HCT116 (cell line): ENCODE measurements around the gene PLD1. TPM values are rescaled to one million over a fixed set of nuclear protein-coding genes. Genes with fewer than 3 reads are reported as not detected.

Experiments
- ATAC-seq: fragments of 200-7000 bp; cut with Tn5 transposase; 2 replicates; pipeline ENCODE4 v1.9.1; 2020; ENCODE audit warnings: mild to moderate bottlenecking, moderate library complexity
- BruUV-seq: library from RNA; stranded (reverse); fragments of 400-500 nt; replicated peaks from 2 replicates; lab custom pipeline; 2021; lab: Mats Ljungman, UMichigan
- CTCF ChIA-PET: fragments of 300-600 bp; sonication (Branson Sonifier 250); formaldehyde crosslinking; loops from one replicate; lab custom pipeline; 2021; ENCODE audit warnings: antibody characterized with exemption; lab: Charles Lee
- POLR2A ChIA-PET: fragments of 300-600, 350-600 bp; sonication (Branson Sonifier 250); formaldehyde crosslinking; loops from one replicate; lab custom pipeline; 2021; ENCODE audit warnings: antibody characterized with exemption; lab: Charles Lee
- RAD21 ChIA-PET, 2 experiments: fragments of 300-600 bp; sonication (Branson Sonifier 250); formaldehyde crosslinking; loops; one replicate each; lab custom pipeline; 2023; ENCODE audit warnings: low total read pairs in 2 of 2; ENCODE audit not compliant: uncharacterized antibody in 2 of 2, unreplicated experiment in 2 of 2, low non-redundant PET in 1 of 2; lab: Charles Lee
- DNase-seq: peaks from one replicate; pipeline ENCODE4 v3.0.0-alpha.2; 2010; ENCODE audit warnings: low read depth, low spot score
- H2AFZ ChIP-seq: fragments of 200-600 bp; shearing (Covaris generic), sonication (generic); 2 replicates; pipeline ENCODE4 v1.6.1; 2017; ENCODE audit warnings: low read depth, mixed run types, mixed read lengths, antibody characterized with exemption, low read length; ENCODE audit not compliant: poor library complexity, severe bottlenecking
- H3K27ac ChIP-seq: 2 replicates; pipeline ENCODE4 v1.5.1; 2012; ENCODE audit warnings: low read depth, low read length
- H3K27me3 ChIP-seq: fragments of 200-600 bp; sonication (generic); 2 replicates; pipeline ENCODE4 v1.6.1; 2016; ENCODE audit warnings: mixed run types, low read length, mixed read lengths; ENCODE audit not compliant: insufficient read depth
- H3K36me3 ChIP-seq, 2 experiments: fragments of 200-500 bp in 1 of 2; fragments of 200-600 bp in 1 of 2; sonication (Bioruptor generic) in 1 of 2; sonication (generic) in 1 of 2; 2 replicates each; pipeline versions ENCODE4 v1.5.1 to v1.6.1; 2014 to 2016; ENCODE audit warnings: low read length in 2 of 2, inconsistent platforms in 1 of 2, mixed read lengths in 1 of 2, mixed run types in 1 of 2; ENCODE audit not compliant: insufficient read depth in 2 of 2, control insufficient read depth in 1 of 2
- H3K4me1 ChIP-seq, 2 experiments: fragments of 200-600 bp in 1 of 2; sonication (generic) in 1 of 2; 2 replicates each; pipeline versions ENCODE4 v1.5.1 to v1.6.1; 2012 to 2017; ENCODE audit warnings: low read length in 2 of 2, inconsistent platforms in 1 of 2, mild to moderate bottlenecking in 1 of 2, mixed read lengths in 1 of 2, mixed run types in 1 of 2, moderate library complexity in 1 of 2; ENCODE audit not compliant: insufficient read depth in 2 of 2, control insufficient read depth in 1 of 2
- H3K4me2 ChIP-seq: fragments of 200-600 bp; sonication (generic); 2 replicates; pipeline ENCODE4 v1.6.1; 2017; ENCODE audit warnings: mixed run types, low read length, mixed read lengths
- H3K4me3 ChIP-seq, 2 experiments: fragments of 200-600 bp in 1 of 2; sonication (generic) in 1 of 2; replicated peaks in 1 of 2; 2 replicates each; pipeline ENCODE4 v1.5.1; 2011 to 2016; ENCODE audit warnings: low read length in 2 of 2, control low read depth in 1 of 2, low read depth in 1 of 2, mild to moderate bottlenecking in 1 of 2, mixed read lengths in 1 of 2, mixed run types in 1 of 2
- H3K79me2 ChIP-seq: fragments of 200-600 bp; sonication (generic); 2 replicates; pipeline ENCODE4 v1.6.1; 2017; ENCODE audit warnings: mild to moderate bottlenecking, mixed run types, low read length, moderate library complexity, mixed read lengths; ENCODE audit not compliant: insufficient read depth
- H3K9ac ChIP-seq: fragments of 200-600 bp; sonication (generic); 2 replicates; pipeline ENCODE4 v1.6.1; 2016; ENCODE audit warnings: low read length, mixed read lengths
- H3K9me2 ChIP-seq: fragments of 200-600 bp; sonication (generic), shearing (Covaris generic); 2 replicates; pipeline ENCODE4 v1.6.1; 2017; ENCODE audit warnings: mixed run types, mild to moderate bottlenecking, moderate library complexity; ENCODE audit not compliant: insufficient read depth
- H3K9me3 ChIP-seq, 2 experiments: fragments of 200-500 bp in 1 of 2; fragments of 200-600 bp in 1 of 2; sonication (Bioruptor generic) in 1 of 2; sonication (generic) in 1 of 2; 2 replicates each; pipeline ENCODE4 v1.6.1; 2014 to 2017; ENCODE audit warnings: low read length in 2 of 2, mixed read lengths in 2 of 2, inconsistent platforms in 1 of 2, low read depth in 1 of 2, mild to moderate bottlenecking in 1 of 2, mixed run types in 1 of 2, moderate library complexity in 1 of 2; ENCODE audit not compliant: control insufficient read depth in 1 of 2, insufficient read depth in 1 of 2
- H4K20me1 ChIP-seq: fragments of 200-600 bp; sonication (generic), shearing (Covaris generic); 2 replicates; pipeline ENCODE4 v1.6.1; 2017; ENCODE audit warnings: mixed run types, mild to moderate bottlenecking, moderate library complexity; ENCODE audit not compliant: insufficient read depth
- CEBPB ChIP-seq: IDR thresholded peaks from 2 replicates; pipeline ENCODE4 v1.6.1; 2012; ENCODE audit warnings: low read depth
- EZH2phosphoT487 ChIP-seq: fragments of 200-600 bp; IDR thresholded peaks from 2 replicates; pipeline ENCODE4 v1.6.1; 2018; ENCODE audit warnings: antibody characterized with exemption, borderline replicate concordance
- FOSL1 ChIP-seq: IDR thresholded peaks from 2 replicates; pipeline ENCODE4 v1.6.1; 2012; ENCODE audit warnings: low read depth
- RAD21 ChIP-seq: IDR thresholded peaks from 2 replicates; pipeline ENCODE4 v1.6.1; 2012; ENCODE audit warnings: low read depth, mild to moderate bottlenecking
- SIN3A ChIP-seq: IDR thresholded peaks from 2 replicates; pipeline ENCODE4 v1.6.1; 2012; ENCODE audit warnings: low read depth
- SP1 ChIP-seq: IDR thresholded peaks from 2 replicates; pipeline ENCODE4 v1.6.1; 2012; ENCODE audit warnings: low read depth
- SRF ChIP-seq: IDR thresholded peaks from 2 replicates; pipeline ENCODE4 v1.6.1; 2012; ENCODE audit warnings: low read depth
- TCF7L2 ChIP-seq: IDR thresholded peaks from 2 replicates; pipeline ENCODE4 v1.7.0; 2011; ENCODE audit warnings: borderline replicate concordance, inconsistent platforms; ENCODE audit not compliant: insufficient read depth, insufficient read length; ENCODE audit errors: extremely low read depth
- intact Hi-C: fragments of 100-400 bp; cut with micrococcal nuclease; formaldehyde crosslinking; loops from 2 replicates; pipeline ENCODE4 v1.10.0; 2022
- total RNA-seq: library from RNA; stranded (reverse); gene quantifications from one replicate; pipeline ENCODE4 v1.2.1, GENCODE V29; 2021; ENCODE audit not compliant: unreplicated experiment
- TF ChIP-seq, protein P1 (sequence below): IDR thresholded peaks from 2 replicates; pipeline ENCODE4 v1.6.1; 2012; ENCODE audit warnings: low read depth
- TF ChIP-seq, protein P2 (sequence below): IDR thresholded peaks from 2 replicates; pipeline ENCODE4 v1.6.1; 2012
- TF ChIP-seq, protein P3 (sequence below), 3 experiments: fragments of 200-600 bp in 1 of 3; sonication (generic) in 1 of 3; IDR thresholded peaks in 2 of 3; conservative IDR thresholded peaks in 1 of 3; 2 replicates each; pipeline ENCODE4 v1.5.1; 2012 to 2017; ENCODE audit warnings: low read depth in 2 of 3, low read length in 2 of 3, antibody characterized with exemption in 1 of 3, borderline replicate concordance in 1 of 3, control low read depth in 1 of 3, mild to moderate bottlenecking in 1 of 3, mixed read lengths in 1 of 3, mixed run types in 1 of 3, moderate library complexity in 1 of 3; ENCODE audit not compliant: insufficient read depth in 1 of 3
- TF ChIP-seq, protein P4 (sequence below): IDR thresholded peaks from 2 replicates; pipeline ENCODE4 v1.6.1; 2011; ENCODE audit warnings: mild to moderate bottlenecking, low read length, moderate library complexity; ENCODE audit not compliant: insufficient replicate concordance; ENCODE audit errors: extremely low read depth
- TF ChIP-seq, protein P5 (sequence below): IDR thresholded peaks from 2 replicates; pipeline ENCODE4 v1.6.1; 2012

PLD1 gene
- total RNA-seq, 1 experiment from 2014 or later: 8.4 TPM

DNA sequence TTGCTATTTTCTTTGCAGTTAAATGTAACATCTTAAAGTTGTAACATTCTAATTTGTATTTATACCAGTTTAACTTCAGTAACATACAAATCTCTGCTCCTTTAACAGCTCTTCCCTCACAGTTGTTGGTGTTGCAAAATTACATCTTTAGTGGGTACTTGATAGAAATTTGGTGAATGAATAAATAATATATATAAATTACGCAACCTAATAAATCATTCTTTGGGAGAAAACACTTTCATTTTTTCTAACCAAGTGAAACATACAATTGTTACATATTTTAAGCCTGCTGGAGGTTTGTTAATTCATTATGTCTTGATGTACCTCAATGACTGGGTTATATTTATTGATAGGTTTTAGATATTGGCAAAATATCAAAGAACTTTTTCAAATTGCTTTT is 118.8 kb downstream of the PLD1 start:
- H2AFZ ChIP-seq: no peak overlapping the region
- H3K9me3 ChIP-seq: no peaks in the 10 kb centered on the region
- intact Hi-C loops: no loop called here
- H3K79me2 ChIP-seq: no peaks in the 10 kb centered on the region
- no peaks in the 10 kb centered on the region for H3K36me3 ChIP-seq
- BruUV-seq: no TSS peak
- H3K27ac ChIP-seq: no peak overlapping the region
- H3K4me3 ChIP-seq: no peak overlapping the region
- H4K20me1 ChIP-seq: no peaks in the 10 kb centered on the region
- TF ChIP-seq SRF (no peak), RAD21 (no peak)
- TF ChIP-seq, protein P1, sequence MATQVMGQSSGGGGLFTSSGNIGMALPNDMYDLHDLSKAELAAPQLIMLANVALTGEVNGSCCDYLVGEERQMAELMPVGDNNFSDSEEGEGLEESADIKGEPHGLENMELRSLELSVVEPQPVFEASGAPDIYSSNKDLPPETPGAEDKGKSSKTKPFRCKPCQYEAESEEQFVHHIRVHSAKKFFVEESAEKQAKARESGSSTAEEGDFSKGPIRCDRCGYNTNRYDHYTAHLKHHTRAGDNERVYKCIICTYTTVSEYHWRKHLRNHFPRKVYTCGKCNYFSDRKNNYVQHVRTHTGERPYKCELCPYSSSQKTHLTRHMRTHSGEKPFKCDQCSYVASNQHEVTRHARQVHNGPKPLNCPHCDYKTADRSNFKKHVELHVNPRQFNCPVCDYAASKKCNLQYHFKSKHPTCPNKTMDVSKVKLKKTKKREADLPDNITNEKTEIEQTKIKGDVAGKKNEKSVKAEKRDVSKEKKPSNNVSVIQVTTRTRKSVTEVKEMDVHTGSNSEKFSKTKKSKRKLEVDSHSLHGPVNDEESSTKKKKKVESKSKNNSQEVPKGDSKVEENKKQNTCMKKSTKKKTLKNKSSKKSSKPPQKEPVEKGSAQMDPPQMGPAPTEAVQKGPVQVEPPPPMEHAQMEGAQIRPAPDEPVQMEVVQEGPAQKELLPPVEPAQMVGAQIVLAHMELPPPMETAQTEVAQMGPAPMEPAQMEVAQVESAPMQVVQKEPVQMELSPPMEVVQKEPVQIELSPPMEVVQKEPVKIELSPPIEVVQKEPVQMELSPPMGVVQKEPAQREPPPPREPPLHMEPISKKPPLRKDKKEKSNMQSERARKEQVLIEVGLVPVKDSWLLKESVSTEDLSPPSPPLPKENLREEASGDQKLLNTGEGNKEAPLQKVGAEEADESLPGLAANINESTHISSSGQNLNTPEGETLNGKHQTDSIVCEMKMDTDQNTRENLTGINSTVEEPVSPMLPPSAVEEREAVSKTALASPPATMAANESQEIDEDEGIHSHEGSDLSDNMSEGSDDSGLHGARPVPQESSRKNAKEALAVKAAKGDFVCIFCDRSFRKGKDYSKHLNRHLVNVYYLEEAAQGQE: no peak
- no peak overlapping the region for H3K4me2 ChIP-seq
- CTCF ChIA-PET: no interaction called here
- ATAC-seq (no peak), DNase-seq (no peak)
- RAD21 ChIA-PET: no interaction called here
- POLR2A ChIA-PET: no interaction called here
- H3K9me2 ChIP-seq: no peaks in the 10 kb centered on the region
- no peaks in the 10 kb centered on the region for H3K4me1 ChIP-seq
- H3K9ac ChIP-seq: no peak overlapping the region
- no peaks in the 10 kb centered on the region for H3K27me3 ChIP-seq

DNA sequence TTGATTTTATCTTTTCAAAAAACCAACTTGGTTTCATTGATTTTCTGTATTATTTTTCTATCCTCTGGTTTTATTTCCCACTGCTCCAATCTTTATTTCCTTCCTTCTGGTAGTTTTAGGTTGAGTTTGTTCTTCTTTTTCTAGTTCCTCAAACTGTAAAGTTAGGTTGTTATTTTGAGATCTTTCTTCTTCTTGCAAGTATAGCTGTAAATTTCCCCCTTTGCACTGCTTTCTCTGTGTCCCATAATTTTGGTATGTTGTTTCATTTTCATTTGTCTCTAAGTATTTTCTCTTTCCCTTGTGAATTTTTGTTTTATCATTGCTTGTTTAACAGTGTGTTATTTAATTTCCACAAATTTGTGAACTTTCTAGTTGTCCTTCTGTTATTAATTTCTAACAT is 120.0 kb downstream of the PLD1 start:
- Histone ChIP-seq H3K4me2 (no peak overlapping the region), H2AFZ (no peak overlapping the region), H3K9ac (no peak overlapping the region), H3K9me3 (no peaks in the 10 kb centered on the region), H3K27me3 (no peaks in the 10 kb centered on the region), H3K4me3 (no peak overlapping the region), H3K9me2 (no peaks in the 10 kb centered on the region), H3K4me1 (no peaks in the 10 kb centered on the region), H3K79me2 (no peaks in the 10 kb centered on the region), H3K27ac (no peak overlapping the region), H4K20me1 (no peaks in the 10 kb centered on the region), H3K36me3 (no peaks in the 10 kb centered on the region)
- intact Hi-C loops: no loop called here
- DNase-seq (no peak), ATAC-seq (no peak)
- CTCF ChIA-PET: no interaction called here
- RAD21 ChIA-PET: no interaction called here
- POLR2A ChIA-PET: no interaction called here
- no TSS peak for BruUV-seq
- TF ChIP-seq, protein P2, sequence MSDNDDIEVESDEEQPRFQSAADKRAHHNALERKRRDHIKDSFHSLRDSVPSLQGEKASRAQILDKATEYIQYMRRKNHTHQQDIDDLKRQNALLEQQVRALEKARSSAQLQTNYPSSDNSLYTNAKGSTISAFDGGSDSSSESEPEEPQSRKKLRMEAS: no peak
- TF ChIP-seq, protein P3, sequence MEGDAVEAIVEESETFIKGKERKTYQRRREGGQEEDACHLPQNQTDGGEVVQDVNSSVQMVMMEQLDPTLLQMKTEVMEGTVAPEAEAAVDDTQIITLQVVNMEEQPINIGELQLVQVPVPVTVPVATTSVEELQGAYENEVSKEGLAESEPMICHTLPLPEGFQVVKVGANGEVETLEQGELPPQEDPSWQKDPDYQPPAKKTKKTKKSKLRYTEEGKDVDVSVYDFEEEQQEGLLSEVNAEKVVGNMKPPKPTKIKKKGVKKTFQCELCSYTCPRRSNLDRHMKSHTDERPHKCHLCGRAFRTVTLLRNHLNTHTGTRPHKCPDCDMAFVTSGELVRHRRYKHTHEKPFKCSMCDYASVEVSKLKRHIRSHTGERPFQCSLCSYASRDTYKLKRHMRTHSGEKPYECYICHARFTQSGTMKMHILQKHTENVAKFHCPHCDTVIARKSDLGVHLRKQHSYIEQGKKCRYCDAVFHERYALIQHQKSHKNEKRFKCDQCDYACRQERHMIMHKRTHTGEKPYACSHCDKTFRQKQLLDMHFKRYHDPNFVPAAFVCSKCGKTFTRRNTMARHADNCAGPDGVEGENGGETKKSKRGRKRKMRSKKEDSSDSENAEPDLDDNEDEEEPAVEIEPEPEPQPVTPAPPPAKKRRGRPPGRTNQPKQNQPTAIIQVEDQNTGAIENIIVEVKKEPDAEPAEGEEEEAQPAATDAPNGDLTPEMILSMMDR (IDR thresholded peaks at IDR 0.05 in 2 of 3, conservative IDR thresholded peaks at IDR 0.05 in 1 of 3; ENCODE audit: borderline replicate concordance in 1 of 3, insufficient read depth in 1 of 3, low read depth in 2 of 3, low read length in 2 of 3): no peak
- TF ChIP-seq TCF7L2 (no peak), EZH2phosphoT487 (no peak), SP1 (no peak), CEBPB (no peak), SIN3A (no peak), FOSL1 (no peak)
- TF ChIP-seq, protein P4, sequence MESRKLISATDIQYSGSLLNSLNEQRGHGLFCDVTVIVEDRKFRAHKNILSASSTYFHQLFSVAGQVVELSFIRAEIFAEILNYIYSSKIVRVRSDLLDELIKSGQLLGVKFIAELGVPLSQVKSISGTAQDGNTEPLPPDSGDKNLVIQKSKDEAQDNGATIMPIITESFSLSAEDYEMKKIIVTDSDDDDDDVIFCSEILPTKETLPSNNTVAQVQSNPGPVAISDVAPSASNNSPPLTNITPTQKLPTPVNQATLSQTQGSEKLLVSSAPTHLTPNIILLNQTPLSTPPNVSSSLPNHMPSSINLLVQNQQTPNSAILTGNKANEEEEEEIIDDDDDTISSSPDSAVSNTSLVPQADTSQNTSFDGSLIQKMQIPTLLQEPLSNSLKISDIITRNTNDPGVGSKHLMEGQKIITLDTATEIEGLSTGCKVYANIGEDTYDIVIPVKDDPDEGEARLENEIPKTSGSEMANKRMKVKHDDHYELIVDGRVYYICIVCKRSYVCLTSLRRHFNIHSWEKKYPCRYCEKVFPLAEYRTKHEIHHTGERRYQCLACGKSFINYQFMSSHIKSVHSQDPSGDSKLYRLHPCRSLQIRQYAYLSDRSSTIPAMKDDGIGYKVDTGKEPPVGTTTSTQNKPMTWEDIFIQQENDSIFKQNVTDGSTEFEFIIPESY: no peak
- TF ChIP-seq, protein P5, sequence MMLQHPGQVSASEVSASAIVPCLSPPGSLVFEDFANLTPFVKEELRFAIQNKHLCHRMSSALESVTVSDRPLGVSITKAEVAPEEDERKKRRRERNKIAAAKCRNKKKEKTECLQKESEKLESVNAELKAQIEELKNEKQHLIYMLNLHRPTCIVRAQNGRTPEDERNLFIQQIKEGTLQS: no peak
